GM12878 (cell line): ENCODE results near the gene TNNT2. TPM values are rescaled to one million over a fixed set of nuclear protein-coding genes. Genes with fewer than 3 reads are reported as not detected.
A peak's percentile ranks its signal among the peaks of the same experiment; 100 is the strongest.

Source experiments
- ATAC-seq: fragments of 200-7000 bp; cut with Tn5 transposase; 3 replicates; pipeline ENCODE4 v1.9.1; 2020; ENCODE audit warnings: mild to moderate bottlenecking, moderate library complexity
- BruUV-seq: library from RNA; stranded (reverse); fragments of 400-500 nt; replicated peaks from 2 replicates; lab custom pipeline; 2021; lab: Mats Ljungman, UMichigan
- CTCF ChIA-PET: fragments of 300-600 bp; sonication (Branson Sonifier 250); formaldehyde crosslinking; extraction: SDS; loops from one replicate; lab custom pipeline; 2021; ENCODE audit warnings: inconsistent platforms; lab: Yijun Ruan, JAX
- POLR2A ChIA-PET: fragments of 350-600 bp; formaldehyde crosslinking; extraction: SDS; loops from one replicate; lab custom pipeline; 2021; ENCODE audit warnings: inconsistent platforms; lab: Charles Lee
- RAD21 ChIA-PET: fragments of 300-600 bp; sonication (Branson Sonifier 250); formaldehyde crosslinking; loops from one replicate; lab custom pipeline; 2023; ENCODE audit warnings: antibody characterized with exemption; ENCODE audit not compliant: unreplicated experiment; lab: Charles Lee
- SMC1A ChIA-PET: fragments of 300-600 bp; sonication (Branson Sonifier 250); formaldehyde crosslinking; loops from one replicate; lab custom pipeline; 2023; ENCODE audit not compliant: unreplicated experiment, uncharacterized antibody; lab: Charles Lee
- DNase-seq: peaks from one replicate; pipeline ENCODE4 v3.0.0-alpha.2; 2011; ENCODE audit warnings: low read depth, low spot score
- FAIRE-seq: peaks from 3 replicates; lab custom pipeline; 2011; peaks lifted over from hg19 to GRCh38; lab: Jason Lieb, UNC
- H2AFZ ChIP-seq: 2 replicates; pipeline ENCODE4 v1.6.0; 2011; ENCODE audit warnings: low read depth, low read length, control low read depth; ENCODE audit not compliant: control insufficient read depth
- H3K27ac ChIP-seq: 2 replicates; pipeline ENCODE4 v1.5.1; 2011; ENCODE audit warnings: control low read depth; ENCODE audit not compliant: control insufficient read depth, insufficient read depth
- H3K27me3 ChIP-seq, 2 experiments: replicated peaks in 1 of 2; 2 replicates each; pipeline versions ENCODE4 v1.6.0 to v1.6.1; 2011; ENCODE audit warnings: low read length in 1 of 2; ENCODE audit not compliant: control insufficient read depth in 2 of 2, insufficient read depth in 2 of 2
- H3K36me3 ChIP-seq, 2 experiments: 2 replicates each; pipeline ENCODE4 v1.5.1; 2011; ENCODE audit warnings: low read length in 1 of 2; ENCODE audit not compliant: control insufficient read depth in 2 of 2, insufficient read depth in 2 of 2
- H3K4me1 ChIP-seq: 2 replicates; pipeline ENCODE4 v1.6.1; 2011; ENCODE audit warnings: mild to moderate bottlenecking, low read length, moderate library complexity, mixed read lengths; ENCODE audit not compliant: control insufficient read depth, insufficient read depth
- H3K4me2 ChIP-seq: 2 replicates; pipeline ENCODE4 v1.6.0; 2011; ENCODE audit warnings: control low read depth; ENCODE audit not compliant: control insufficient read depth, insufficient read depth
- H3K4me3 ChIP-seq: fragments of 200-600 bp; sonication (generic); 2 replicates; pipeline ENCODE4 v1.5.1; 2016
- H3K79me2 ChIP-seq: 2 replicates; pipeline ENCODE4 v1.6.0; 2011; ENCODE audit warnings: low read length; ENCODE audit not compliant: control insufficient read depth, insufficient read depth
- H3K9ac ChIP-seq: 2 replicates; pipeline ENCODE4 v1.8.0; 2011; ENCODE audit warnings: low read length, control low read depth, mixed read lengths; ENCODE audit not compliant: control insufficient read depth, insufficient read depth
- H3K9me3 ChIP-seq: replicated peaks from 3 replicates; pipeline ENCODE4 v1.5.1; 2011; ENCODE audit warnings: mild to moderate bottlenecking, low read length; ENCODE audit not compliant: control insufficient read depth, insufficient read depth
- H4K20me1 ChIP-seq: 2 replicates; pipeline ENCODE4 v1.6.0; 2011; ENCODE audit not compliant: control insufficient read depth, insufficient read depth
- CHD2 ChIP-seq: IDR thresholded peaks from 2 replicates; pipeline ENCODE4 v1.6.1; 2011; ENCODE audit warnings: low read depth, low read length, improper control_type of control experiment, borderline replicate concordance
- E2F8 ChIP-seq: fragments of 450-650 bp; IDR thresholded peaks from 2 replicates; pipeline ENCODE4 v1.6.1; 2018; ENCODE audit warnings: mild to moderate bottlenecking, low read depth, moderate library complexity; ENCODE audit not compliant: partially characterized antibody
- ETV6 ChIP-seq, 2 experiments: fragments of 450-650 bp in 1 of 2; IDR thresholded peaks in 1 of 2; conservative IDR thresholded peaks in 1 of 2; 2 replicates each; pipeline ENCODE4 v1.6.1; 2014; ENCODE audit warnings: antibody characterized with exemption in 1 of 2, borderline replicate concordance in 1 of 2, low read depth in 1 of 2, mild to moderate bottlenecking in 1 of 2, moderate library complexity in 1 of 2
- NFYA ChIP-seq: IDR thresholded peaks from 2 replicates; pipeline ENCODE4 v1.6.1; 2011; ENCODE audit warnings: low read depth, mild to moderate bottlenecking, low read length, improper control_type of control experiment, borderline replicate concordance
- NR2F1 ChIP-seq: fragments of 450-650 bp; conservative IDR thresholded peaks from 2 replicates; pipeline ENCODE4 v1.6.1; 2017; ENCODE audit warnings: mild to moderate bottlenecking
- PBX3 ChIP-seq: IDR thresholded peaks from 2 replicates; pipeline ENCODE4 v1.6.1; 2011; ENCODE audit warnings: mild to moderate bottlenecking, low read depth, low read length, moderate library complexity; ENCODE audit not compliant: insufficient replicate concordance
- YY1 ChIP-seq: IDR thresholded peaks from 2 replicates; pipeline ENCODE4 v1.6.1; 2011; ENCODE audit warnings: low read depth, mild to moderate bottlenecking, low read length
- WGBS: methylation state at CpG from one replicate; pipeline ENCODE4 v1.1.6; 2016; ENCODE audit warnings: low lambda C conversion rate; ENCODE audit not compliant: insufficient replicate concordance, insufficient coverage; ENCODE audit errors: missing lambda C conversion rate; 5-methylcytosine and 5-hydroxymethylcytosine counted together
- in situ Hi-C: fragments of 300-500 bp; cut with MboI; formaldehyde crosslinking; loops from 9 replicates; pipeline ENCODE4 v1.14.3; 2018; ENCODE audit warnings: mixed read lengths
- intact Hi-C: fragments of 100-400 bp; cut with micrococcal nuclease; formaldehyde crosslinking; loops from one replicate; pipeline ENCODE4 v1.14.2; 2022; ENCODE audit not compliant: unreplicated experiment
- polyA plus RNA-seq, 11 experiments: library from polyadenylated mRNA; depleted of rRNA in 4 of 11; unstranded in 6 of 11; stranded (reverse) in 5 of 11; fragments of >200 nt; fragmentation: Nextera tagmentation in 4 of 11; fragmentation: Illumina TruSeq in 1 of 11; extraction: Ambion mirVana in 4 of 11; extraction: Trizol in 1 of 11; gene quantifications; 1 replicate in 1 of 11; 2 replicates in 10 of 11; pipeline versions ENCODE4 v1.2.1 to v1.2.3, GENCODE V29; 2011 to 2016; ENCODE audit warnings: inconsistent platforms in 2 of 11, missing spikeins in 2 of 11, low read depth in 1 of 11
- total RNA-seq, 4 experiments: library from RNA; depleted of rRNA in 3 of 4; stranded (reverse); fragments of >200 nt in 3 of 4; fragmentation: Illumina TruSeq in 1 of 4; extraction: Trizol in 1 of 4; gene quantifications; 2 replicates each; pipeline versions ENCODE4 v1.2.1 to v1.2.3, GENCODE V29; 2013 to 2021

TNNT2 gene
- total and polyA plus RNA-seq, 10 of the 15 experiments (the other 5 are each of a cell fraction or from before 2014, with no cell fraction given): 2.2 TPM; not detected in 9

- WGBS: 0% methylated on average over 2 of the region's 3 CpGs
- H3K4me2 ChIP-seq: no peak overlapping the region
- ChIA-PET SMC1A (interaction anchor here (1.0 to 12.3 kb wide), 4 partner anchors 9 to 72 kb away, joined by 3 to 374 read pairs (median 6); no protein-coding TSS in a partner anchor), POLR2A (interaction anchor here (11.9 kb wide), 1 partner anchor 20 kb away, joined by 228 read pairs; no protein-coding TSS in a partner anchor)
- DNase-seq: no peak
- TF ChIP-seq NFYA: no peak
- TF ChIP-seq CHD2: no peak
- TF ChIP-seq ETV6 (conservative IDR thresholded peaks at IDR 0.05 in 1 of 2, IDR thresholded peaks at IDR 0.05 in 1 of 2; ENCODE audit: borderline replicate concordance in 1 of 2, low read depth in 1 of 2): no peak
- TF ChIP-seq, all 136 proteins: peak for 0
- Histone ChIP-seq H3K4me1 (peaks cover 35% of the 10 kb centered on the region), H3K9ac (no peak overlapping the region), H3K4me3 (no peak overlapping the region), H4K20me1 (no peaks in the 10 kb centered on the region), H3K9me3 (no peaks in the 10 kb centered on the region), H3K79me2 (no peaks in the 10 kb centered on the region), H2AFZ (no peak overlapping the region), H3K36me3 (no peaks in the 10 kb centered on the region), H3K27ac (no peak overlapping the region), H3K27me3 (no peaks in the 10 kb centered on the region; a peak in 1 of 4 replicates)
- intact Hi-C loops: loop anchor here (1.0 kb wide), 3 partner anchors 24 to 155 kb away; no protein-coding TSS in a partner anchor
- in situ Hi-C loops: no loop called here
- BruUV-seq: no TSS peak
- ChIA-PET CTCF (interaction anchor here (0.6 to 14.4 kb wide), 16 partner anchors 10 to 163 kb away, joined by 3 to 623 read pairs (median 8); partner anchors contain the start of gene TNNT2), RAD21 (interaction anchor here (0.9 to 12.1 kb wide), 7 partner anchors 9 to 385 kb away, joined by 3 to 340 read pairs (median 3); partner anchors contain the start of genes KIF21B and TNNI1)
- ATAC-seq: no peak
- FAIRE-seq: no peak
Measured at GRCh38 chr1:201408834-201409200, 31.3 kb upstream of the TNNT2 start.

GRCh38 chr1:201408176-201408833 is 30.8 kb upstream of the TNNT2 start:
- FAIRE-seq (peak; percentile 90), DNase-seq (no peak), ATAC-seq (peak; percentile 51)
- Histone ChIP-seq H3K9ac (no peak overlapping the region), H3K9me3 (no peaks in the 10 kb centered on the region), H3K4me1 (peaks cover 35% of the 10 kb centered on the region), H3K27ac (no peak overlapping the region), H3K4me2 (no peak overlapping the region; the same call in 1 of the 2 replicates), H2AFZ (no peak overlapping the region), H4K20me1 (no peaks in the 10 kb centered on the region), H3K79me2 (no peaks in the 10 kb centered on the region), H3K4me3 (no peak overlapping the region), H3K27me3 (no peaks in the 10 kb centered on the region; a peak in 1 of 4 replicates), H3K36me3 (no peaks in the 10 kb centered on the region)
- ChIA-PET POLR2A (interaction anchor here (11.9 kb wide), 1 partner anchor 20 kb away, joined by 228 read pairs; no protein-coding TSS in a partner anchor), RAD21 (interaction anchor here (0.9 to 12.1 kb wide), 7 partner anchors 10 to 385 kb away, joined by 3 to 340 read pairs (median 4); partner anchors contain the start of gene KIF21B), CTCF (interaction anchor here (0.6 to 14.4 kb wide), 15 partner anchors 11 to 118 kb away, joined by 3 to 623 read pairs (median 14); partner anchors contain the start of gene TNNT2), SMC1A (interaction anchor here (1.0 to 12.3 kb wide), 6 partner anchors 8 to 73 kb away, joined by 3 to 374 read pairs (median 5); partner anchors contain the start of gene TNNI1)
- in situ Hi-C loops: no loop called here
- no TSS peak for BruUV-seq
- WGBS: 30% methylated on average over 11 of the region's 11 CpGs
- intact Hi-C loops: loop anchor here (1.0 kb wide), 3 partner anchors 23 to 154 kb away; no protein-coding TSS in a partner anchor
- TF ChIP-seq PBX3 (no peak), NR2F1 (0 out of 2 replicates have a peak, but pooled peaks have one; percentile 37), E2F8 (no peak), YY1 (0 out of 2 replicates have a peak, but pooled peaks have one; percentile 65)
